IPS-18a (cell line): ENCODE measurements around the gene MCHR1.

ENCODE experiments used
- H3K27ac ChIP-seq: one replicate; pipeline ENCODE4 v1.5.1; 2013; ENCODE audit warnings: low read length
- H3K27me3 ChIP-seq: one replicate; pipeline ENCODE4 v1.6.1; 2013; ENCODE audit warnings: mild to moderate bottlenecking, low read length; ENCODE audit not compliant: control insufficient read depth, insufficient read depth
- H3K36me3 ChIP-seq: one replicate; pipeline ENCODE4 v1.6.1; 2013; ENCODE audit warnings: low read depth, low read length; ENCODE audit not compliant: control insufficient read depth
- H3K4me1 ChIP-seq: one replicate; pipeline ENCODE4 v1.6.1; 2013; ENCODE audit warnings: low read depth, low read length; ENCODE audit not compliant: control insufficient read depth
- H3K4me3 ChIP-seq: one replicate; pipeline ENCODE4 v1.5.1; 2013; ENCODE audit warnings: low read length
- H3K9ac ChIP-seq: one replicate; pipeline ENCODE4 v1.6.1; 2013; ENCODE audit warnings: mild to moderate bottlenecking, low read length, moderate library complexity
- H3K9me3 ChIP-seq: one replicate; pipeline ENCODE4 v1.6.1; 2013; ENCODE audit warnings: low read depth, low read length; ENCODE audit not compliant: control insufficient read depth

MCHR1 gene, protein sequence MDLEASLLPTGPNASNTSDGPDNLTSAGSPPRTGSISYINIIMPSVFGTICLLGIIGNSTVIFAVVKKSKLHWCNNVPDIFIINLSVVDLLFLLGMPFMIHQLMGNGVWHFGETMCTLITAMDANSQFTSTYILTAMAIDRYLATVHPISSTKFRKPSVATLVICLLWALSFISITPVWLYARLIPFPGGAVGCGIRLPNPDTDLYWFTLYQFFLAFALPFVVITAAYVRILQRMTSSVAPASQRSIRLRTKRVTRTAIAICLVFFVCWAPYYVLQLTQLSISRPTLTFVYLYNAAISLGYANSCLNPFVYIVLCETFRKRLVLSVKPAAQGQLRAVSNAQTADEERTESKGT

DNA sequence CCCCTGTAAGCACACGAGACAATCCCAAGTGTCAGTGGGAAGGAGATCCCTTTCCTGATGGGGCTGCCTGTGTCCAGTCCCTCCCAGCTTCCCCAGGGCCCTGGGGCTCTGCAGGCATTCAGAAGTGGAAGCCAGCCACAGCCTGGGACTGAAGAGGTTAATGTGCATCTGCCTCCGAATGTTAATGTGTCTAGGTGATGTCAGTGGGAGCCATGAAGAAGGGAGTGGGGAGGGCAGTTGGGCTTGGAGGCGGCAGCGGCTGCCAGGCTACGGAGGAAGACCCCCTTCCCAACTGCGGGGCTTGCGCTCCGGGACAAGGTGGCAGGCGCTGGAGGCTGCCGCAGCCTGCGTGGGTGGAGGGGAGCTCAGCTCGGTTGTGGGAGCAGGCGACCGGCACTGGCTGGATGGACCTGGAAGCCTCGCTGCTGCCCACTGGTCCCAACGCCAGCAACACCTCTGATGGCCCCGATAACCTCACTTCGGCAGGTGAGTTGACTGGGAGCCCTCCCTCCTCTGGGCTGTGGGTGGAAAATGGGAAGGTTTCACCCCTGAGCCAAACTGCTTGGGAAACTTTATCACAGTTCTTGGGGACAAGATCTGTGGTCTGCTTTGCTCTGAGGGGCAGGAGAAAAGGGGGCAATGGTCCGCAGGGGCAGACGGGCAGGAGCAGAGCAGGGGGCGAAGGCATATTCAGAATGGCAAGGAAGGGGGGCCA is at the start of gene MCHR1:
TSS of gene MCHR1 (plus strand) at position 236 of the 715 bp plus-strand sequence. CDS start at position 405, 169 bp downstream.
- peaks cover 10% of the 10 kb centered on the region for H3K27me3 ChIP-seq
- H3K27ac ChIP-seq: no peak within 1 kb of the TSS
- H3K9me3 ChIP-seq: no peaks in the 10 kb centered on the region
- peak within 1 kb of the TSS; percentile 16 for H3K9ac ChIP-seq
- H3K4me1 ChIP-seq: peaks cover 25% of the 10 kb centered on the region
- H3K36me3 ChIP-seq: no peaks in the 10 kb centered on the region
- peak within 1 kb of the TSS; percentile 51 for H3K4me3 ChIP-seq

GRCh38 chr22:40631925-40632324 is 47.4 kb upstream of the MCHR1 start:
- no peak overlapping the region for H3K4me3 ChIP-seq
- H3K9me3 ChIP-seq: no peaks in the 10 kb centered on the region
- H3K36me3 ChIP-seq: no peaks in the 10 kb centered on the region
- no peak overlapping the region for H3K27ac ChIP-seq
- peaks cover 5% of the 10 kb centered on the region for H3K4me1 ChIP-seq
- no peak overlapping the region for H3K9ac ChIP-seq
- no peaks in the 10 kb centered on the region for H3K27me3 ChIP-seq

DNA sequence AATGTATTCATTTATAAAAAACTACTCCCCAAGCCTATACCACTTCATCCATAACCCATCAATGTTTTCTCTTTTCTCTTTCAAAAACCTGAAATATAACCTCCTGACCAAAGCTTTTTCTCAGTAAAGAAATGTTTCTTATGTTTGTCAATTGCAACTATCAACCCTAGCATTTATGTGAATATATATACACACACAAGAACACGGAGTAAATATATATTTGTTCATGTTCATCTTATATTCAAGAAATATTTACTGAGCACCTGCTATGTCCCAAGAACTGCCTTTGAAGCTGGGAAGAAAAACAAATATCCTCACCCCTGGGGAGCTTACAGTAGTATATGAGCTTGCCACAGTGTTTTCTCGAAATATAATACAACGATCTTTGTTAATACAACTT is 46.2 kb upstream of the MCHR1 start:
- H3K9ac ChIP-seq: no peak overlapping the region
- no peak overlapping the region for H3K27ac ChIP-seq
- no peaks in the 10 kb centered on the region for H3K9me3 ChIP-seq
- no peaks in the 10 kb centered on the region for H3K36me3 ChIP-seq
- H3K27me3 ChIP-seq: peaks cover 7% of the 10 kb centered on the region
- no peak overlapping the region for H3K4me3 ChIP-seq
- peaks cover 5% of the 10 kb centered on the region for H3K4me1 ChIP-seq

DNA sequence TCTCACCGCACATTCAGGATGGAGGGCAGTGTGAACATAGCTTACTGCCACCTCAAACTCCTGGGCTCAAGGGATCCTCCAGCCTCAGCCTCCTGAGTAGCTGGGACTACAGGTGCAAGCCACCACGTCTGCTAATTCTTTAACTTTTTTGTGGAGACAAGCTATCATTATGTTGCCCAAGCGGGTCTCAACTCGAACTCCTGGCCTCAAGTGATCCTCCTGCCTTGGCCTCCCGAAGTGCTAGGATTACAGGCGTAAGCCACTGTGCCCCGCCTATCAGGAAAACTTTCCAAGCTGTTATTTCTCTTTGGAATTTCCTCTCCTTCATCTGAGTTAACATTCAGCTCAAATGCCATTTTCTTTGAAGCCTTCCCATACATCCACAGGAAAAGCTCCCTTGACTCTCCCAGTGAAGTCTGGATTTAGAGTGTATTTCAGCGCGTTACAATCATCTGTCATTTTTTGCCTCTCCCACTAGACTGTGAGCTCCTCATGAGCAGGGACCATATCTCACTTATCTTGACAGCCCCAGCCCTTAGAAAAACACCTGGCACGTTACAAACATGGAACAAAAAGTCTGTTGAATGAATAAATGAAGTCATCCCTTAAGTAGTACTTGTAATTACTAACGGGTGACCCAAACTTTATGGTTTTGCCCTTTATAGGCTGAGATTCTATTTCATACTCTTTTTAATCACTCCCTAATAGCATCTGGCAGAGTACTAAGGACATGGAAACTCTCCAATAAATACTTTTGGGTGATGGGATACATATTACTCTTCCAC is 45.0 kb upstream of the MCHR1 start:
- H3K36me3 ChIP-seq: no peaks in the 10 kb centered on the region
- peaks cover 9% of the 10 kb centered on the region for H3K27me3 ChIP-seq
- H3K4me3 ChIP-seq: no peak overlapping the region
- peaks cover 5% of the 10 kb centered on the region for H3K4me1 ChIP-seq
- no peak overlapping the region for H3K9ac ChIP-seq
- H3K9me3 ChIP-seq: no peaks in the 10 kb centered on the region
- no peak overlapping the region for H3K27ac ChIP-seq

DNA sequence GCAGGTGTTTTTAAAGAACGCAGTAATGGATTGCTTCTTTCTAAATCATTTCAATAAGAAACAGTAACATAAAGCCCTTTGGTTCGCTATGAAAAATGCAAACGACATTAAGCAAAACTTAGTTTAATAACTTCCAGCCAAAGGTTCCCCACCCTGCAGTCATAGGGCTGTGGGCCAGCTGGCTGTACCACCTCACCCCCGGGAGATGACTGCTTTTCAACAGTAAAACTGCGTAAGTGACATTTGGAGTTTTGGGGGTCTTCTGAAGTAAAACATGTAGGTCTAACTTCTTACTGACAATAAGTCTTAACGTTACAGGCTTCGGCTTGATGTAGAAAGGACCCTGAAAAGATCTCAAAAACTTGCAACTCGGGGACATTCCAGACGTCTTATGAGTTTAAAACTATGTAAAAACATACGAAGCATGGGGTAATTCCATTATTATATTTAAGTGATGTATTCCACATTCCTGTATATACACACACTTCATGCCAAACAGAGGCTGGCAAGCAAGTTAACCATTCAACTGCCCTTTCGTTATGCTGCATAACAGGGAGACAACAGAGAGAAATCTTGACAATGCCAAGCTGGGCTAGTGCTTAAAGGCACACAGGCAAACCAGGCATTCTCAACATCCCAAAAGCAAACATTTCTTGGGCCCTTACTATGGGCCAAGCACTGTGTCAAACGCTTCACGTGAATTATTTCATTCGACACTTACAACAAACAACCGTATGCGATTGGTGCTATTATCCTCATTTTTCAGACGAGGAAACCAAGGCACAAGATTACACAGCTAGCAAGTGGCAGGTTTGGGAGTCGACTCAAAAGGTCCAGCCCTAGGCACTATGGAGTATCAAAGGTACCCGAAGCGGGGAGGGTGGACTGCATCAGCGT is 44.0 kb upstream of the MCHR1 start:
- Histone ChIP-seq H3K4me3 (peak overlapping the region; percentile 65), H3K27ac (no peak overlapping the region), H3K4me1 (peaks cover 5% of the 10 kb centered on the region), H3K36me3 (no peaks in the 10 kb centered on the region), H3K9ac (peak overlapping the region; percentile 72), H3K9me3 (no peaks in the 10 kb centered on the region), H3K27me3 (peaks cover 9% of the 10 kb centered on the region)

DNA sequence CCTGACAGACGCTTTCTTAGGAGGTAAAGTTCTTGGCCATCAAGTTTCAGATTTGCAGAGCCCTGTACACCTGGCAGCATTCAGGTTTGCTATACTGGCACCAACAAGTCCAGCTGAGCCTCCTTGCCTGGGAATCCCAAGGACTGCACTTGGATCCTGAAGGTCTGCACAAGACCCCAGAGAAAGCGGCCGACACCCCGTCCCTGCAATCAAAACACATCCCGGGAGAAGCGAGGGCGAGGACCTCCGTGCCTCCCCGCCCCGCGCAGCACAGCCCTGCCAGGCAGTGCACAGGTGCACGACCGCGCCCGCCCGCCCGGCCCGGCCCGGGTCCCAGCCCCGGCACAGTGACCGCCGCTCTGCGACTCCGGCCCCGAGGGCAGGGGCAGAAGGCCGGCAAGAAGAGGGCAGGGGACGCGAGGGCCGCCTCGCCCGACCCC is 43.3 kb upstream of the MCHR1 start:
- Histone ChIP-seq H3K4me3 (peak overlapping the region; percentile 65), H3K36me3 (no peaks in the 10 kb centered on the region), H3K4me1 (peaks cover 5% of the 10 kb centered on the region), H3K9ac (peak overlapping the region; percentile 72), H3K27ac (no peak overlapping the region), H3K9me3 (no peaks in the 10 kb centered on the region), H3K27me3 (peaks cover 9% of the 10 kb centered on the region)

DNA sequence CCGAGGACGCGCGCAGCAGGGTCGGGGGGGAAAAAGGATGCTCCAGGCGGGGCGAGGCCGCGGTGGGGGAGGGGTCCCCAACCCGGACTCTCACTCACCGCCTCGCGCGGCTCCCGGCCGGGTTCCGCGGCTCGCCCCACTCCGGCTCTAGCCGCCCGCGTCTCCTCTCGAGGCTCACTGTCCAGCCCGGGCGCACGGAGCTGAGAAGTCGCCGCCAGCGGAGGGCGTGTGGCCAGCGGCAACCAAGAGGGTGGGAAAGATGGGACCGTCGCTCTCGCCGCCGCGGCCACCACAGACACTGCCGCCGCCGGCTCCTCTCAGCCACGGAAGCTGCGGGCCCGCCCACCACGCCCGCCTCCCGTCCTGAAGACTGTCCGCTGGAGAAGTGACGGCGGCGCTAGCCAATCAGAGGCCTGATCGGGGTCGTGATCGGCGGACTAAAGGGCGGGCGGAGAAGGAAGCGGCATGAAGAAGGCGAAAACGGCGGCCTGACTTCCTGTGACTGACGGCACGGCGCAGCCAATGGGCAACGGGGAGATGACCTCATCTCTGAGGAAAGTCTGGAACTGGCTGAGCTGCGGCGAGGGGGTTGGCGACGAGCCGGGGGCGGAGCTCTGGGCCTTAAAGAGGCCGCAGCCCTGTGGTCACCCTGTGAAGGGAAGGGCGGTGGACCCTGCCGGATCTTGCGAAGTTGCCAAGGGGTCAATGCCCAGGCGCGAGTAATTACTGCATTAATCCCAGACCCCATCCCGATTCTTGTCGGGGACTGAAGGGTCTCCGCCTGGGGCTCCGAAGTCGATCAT is 42.7 kb upstream of the MCHR1 start, which contains the start of gene MRTFA:
TSS of gene MRTFA (minus strand) at position 340 of the 803 bp plus-strand sequence.
- no peaks in the 10 kb centered on the region for H3K9me3 ChIP-seq
- peaks cover 9% of the 10 kb centered on the region for H3K27me3 ChIP-seq
- H3K9ac ChIP-seq: peak within 1 kb of the TSS; percentile 72
- H3K36me3 ChIP-seq: no peaks in the 10 kb centered on the region
- peak within 1 kb of the TSS; percentile 77 for H3K4me3 ChIP-seq
- H3K27ac ChIP-seq: no peak within 1 kb of the TSS
- peaks cover 5% of the 10 kb centered on the region for H3K4me1 ChIP-seq

- Histone ChIP-seq H3K9ac (no peak overlapping the region), H3K9me3 (no peaks in the 10 kb centered on the region), H3K4me1 (peaks cover 5% of the 10 kb centered on the region), H3K27ac (no peak overlapping the region), H3K36me3 (no peaks in the 10 kb centered on the region), H3K27me3 (peaks cover 9% of the 10 kb centered on the region), H3K4me3 (peak overlapping the region; percentile 77)
These were observed 41.8 kb upstream of the MCHR1 start for GRCh38 chr22:40637183-40638150.

DNA sequence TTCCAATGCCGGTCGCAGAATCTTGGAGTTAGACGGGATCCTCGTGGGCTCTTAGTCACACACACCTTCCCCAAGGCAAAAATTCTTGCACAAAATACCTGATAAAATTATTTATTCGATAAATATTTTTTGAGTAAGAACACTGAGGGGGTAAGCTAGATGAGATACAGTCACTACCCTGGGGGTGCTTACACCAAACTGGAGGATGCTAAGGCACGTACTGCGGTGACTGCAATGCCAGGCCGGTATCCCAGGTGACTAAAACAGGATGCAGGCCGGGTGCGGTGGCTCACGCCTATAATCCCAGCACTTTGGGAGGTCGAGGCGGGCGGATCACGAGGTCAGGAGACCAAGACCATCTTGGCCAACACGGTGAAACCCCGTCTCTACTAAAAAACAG is 41.0 kb upstream of the MCHR1 start:
- H3K27me3 ChIP-seq: peaks cover 9% of the 10 kb centered on the region
- peaks cover 5% of the 10 kb centered on the region for H3K4me1 ChIP-seq
- H3K36me3 ChIP-seq: no peaks in the 10 kb centered on the region
- no peak overlapping the region for H3K27ac ChIP-seq
- no peak overlapping the region for H3K9ac ChIP-seq
- H3K9me3 ChIP-seq: no peaks in the 10 kb centered on the region
- no peak overlapping the region for H3K4me3 ChIP-seq
